Measurements from ENCODE around the gene ANKS6. TPM values are rescaled to one million over a fixed set of nuclear protein-coding genes. Genes with fewer than 3 reads are reported as not detected.

The ANKS6 gene
- total RNA-seq (1 to 10 TPM; 1.9 to 6.3 TPM), polyA plus RNA-seq (1 to 10 TPM; 2.3 to 3.5 TPM)

GRCh38 chr9:98796364-98797101 lies at the start of gene ANKS6:
TSS of gene ANKS6 (minus strand) at chr9:98796555. CDS start at chr9:98796491, 64 bp downstream.
- 5% methylated on average over 86 of the region's 86 CpGs for whole genome bisulfite sequencing
- H3K27ac ChIP-seq (ENCODE audit: low read depth in 1 of 2, low read length in 2 of 2) = peak within 1 kb of the TSS in 1 of 2 donors; percentile 49
- H3K9me3 ChIP-seq (ENCODE audit: control insufficient read depth in 4 of 4, low read length in 3 of 4) = peaks cover 0 to 2% (median 0%) of the 10 kb centered on the region in 4 donors
- H3K36me3 ChIP-seq (ENCODE audit: control insufficient read depth in 4 of 4, insufficient read depth in 3 of 4, low read depth in 1 of 4, low read length in 3 of 4) = no peaks in the 10 kb centered on the region
- peaks cover 0 to 12% (median 3%) of the 10 kb centered on the region in 4 donors for H3K4me1 ChIP-seq (ENCODE audit: control insufficient read depth in 4 of 4, insufficient read depth in 4 of 4, low read length in 3 of 4)
- H3K9ac ChIP-seq (ENCODE audit: low read depth in 1 of 2, low read length in 2 of 2) = peak within 1 kb of the TSS in 1 of 2 donors; percentile 73
- no peaks in the 10 kb centered on the region for H3K27me3 ChIP-seq (ENCODE audit: control insufficient read depth in 4 of 4, insufficient read depth in 4 of 4, low read length in 3 of 4)
- TF ChIP-seq CTCF (IDR thresholded peaks at IDR 0.05; ENCODE audit: low read depth, low read length, missing input control) (peak; percentile 59), SP1 (IDR thresholded peaks at IDR 0.05) (no peak), FOXA2 (IDR thresholded peaks at IDR 0.05) (no peak), JUND (IDR thresholded peaks at IDR 0.05) (no peak)
- H3K4me3 ChIP-seq (ENCODE audit: low read depth in 1 of 3, low read length in 3 of 3) = peak within 1 kb of the TSS; percentile 68 to 82 (median 71)
- peak; percentile 82 for DNase-seq (ENCODE audit: low spot score)

- no peaks in the 10 kb centered on the region for H3K27me3 ChIP-seq (ENCODE audit: control insufficient read depth in 4 of 4, insufficient read depth in 4 of 4, low read length in 3 of 4)
- no peak overlapping the region for H3K9ac ChIP-seq (ENCODE audit: low read depth in 1 of 2, low read length in 2 of 2)
- no peak for TF ChIP-seq SP1 (IDR thresholded peaks at IDR 0.05)
- no peak overlapping the region for H3K4me3 ChIP-seq (ENCODE audit: low read depth in 1 of 3, low read length in 3 of 3)
- WGBS = 81% methylated on average over 5 of the region's 5 CpGs
- no peaks in the 10 kb centered on the region for H3K36me3 ChIP-seq (ENCODE audit: control insufficient read depth in 4 of 4, insufficient read depth in 3 of 4, low read depth in 1 of 4, low read length in 3 of 4)
- no peaks in the 10 kb centered on the region for H3K9me3 ChIP-seq (ENCODE audit: control insufficient read depth in 4 of 4, low read length in 3 of 4)
- no peak for DNase-seq (ENCODE audit: low spot score)
- H3K4me1 ChIP-seq (ENCODE audit: control insufficient read depth in 4 of 4, insufficient read depth in 4 of 4, low read length in 3 of 4) = peaks cover 0 to 4% (median 0%) of the 10 kb centered on the region in 4 donors
- H3K27ac ChIP-seq (ENCODE audit: low read depth in 1 of 2, low read length in 2 of 2) = no peak overlapping the region
These were observed 49.7 kb upstream of the ANKS6 start for GRCh38 chr9:98846081-98846480.

- TF ChIP-seq HNF4G (IDR thresholded peaks at IDR 0.05) (no peak), ATF3 (IDR thresholded peaks at IDR 0.05) (no peak), FOXA1 (IDR thresholded peaks at IDR 0.05) (no peak), SP1 (IDR thresholded peaks at IDR 0.05) (no peak)
- no peak overlapping the region for H3K27ac ChIP-seq (ENCODE audit: low read depth in 1 of 2, low read length in 2 of 2)
- H3K4me3 ChIP-seq (ENCODE audit: low read depth in 1 of 3, low read length in 3 of 3) = no peak overlapping the region
- no peaks in the 10 kb centered on the region for H3K9me3 ChIP-seq (ENCODE audit: control insufficient read depth in 4 of 4, low read length in 3 of 4)
- 90% methylated on average over 7 of the region's 7 CpGs for WGBS
- no peak for DNase-seq (ENCODE audit: low spot score)
- no peak overlapping the region for H3K9ac ChIP-seq (ENCODE audit: low read depth in 1 of 2, low read length in 2 of 2)
- no peaks in the 10 kb centered on the region for H3K36me3 ChIP-seq (ENCODE audit: control insufficient read depth in 4 of 4, insufficient read depth in 3 of 4, low read depth in 1 of 4, low read length in 3 of 4)
- no peaks in the 10 kb centered on the region for H3K27me3 ChIP-seq (ENCODE audit: control insufficient read depth in 4 of 4, insufficient read depth in 4 of 4, low read length in 3 of 4)
- H3K4me1 ChIP-seq (ENCODE audit: control insufficient read depth in 4 of 4, insufficient read depth in 4 of 4, low read length in 3 of 4) = no peaks in the 10 kb centered on the region
These were observed 46.2 kb upstream of the ANKS6 start for GRCh38 chr9:98842510-98842909.

- TF ChIP-seq FOXA1 (IDR thresholded peaks at IDR 0.05) = no peak
- TF ChIP-seq RXRA (IDR thresholded peaks at IDR 0.05) = no peak
- no peak for TF ChIP-seq ZBTB33 (IDR thresholded peaks at IDR 0.05)
- TF ChIP-seq JUND (IDR thresholded peaks at IDR 0.05) = no peak
- 84% methylated on average over 4 of the region's 4 CpGs for WGBS
- Histone ChIP-seq H3K27me3 (ENCODE audit: control insufficient read depth in 4 of 4, insufficient read depth in 4 of 4, low read length in 3 of 4) (no peaks in the 10 kb centered on the region), H3K27ac (ENCODE audit: low read depth in 1 of 2, low read length in 2 of 2) (no peak overlapping the region), H3K4me3 (ENCODE audit: low read depth in 1 of 3, low read length in 3 of 3) (no peak overlapping the region), H3K9ac (ENCODE audit: low read depth in 1 of 2, low read length in 2 of 2) (no peak overlapping the region), H3K4me1 (ENCODE audit: control insufficient read depth in 4 of 4, insufficient read depth in 4 of 4, low read length in 3 of 4) (no peaks in the 10 kb centered on the region), H3K36me3 (ENCODE audit: control insufficient read depth in 4 of 4, insufficient read depth in 3 of 4, low read depth in 1 of 4, low read length in 3 of 4) (no peaks in the 10 kb centered on the region), H3K9me3 (ENCODE audit: control insufficient read depth in 4 of 4, low read length in 3 of 4) (no peaks in the 10 kb centered on the region)
- DNase-seq (ENCODE audit: low spot score) = no peak
These were observed 43.4 kb upstream of the ANKS6 start for GRCh38 chr9:98839724-98840123.
